Cardiac fibroblast (primary cell): ENCODE results near the gene PHLDA3.

Experiments
- DNase-seq, 2 donors: peaks; one replicate each; pipeline versions ENCODE4 v3.0.0 to v3.0.0-alpha.2; 2010; ENCODE audit warnings: low read depth in 2 of 2
- H3K4me3 ChIP-seq, 2 donors: replicated peaks in 1 of 2; 1 replicate in 1 of 2; 2 replicates in 1 of 2; pipeline ENCODE4 v1.5.1; 2011; ENCODE audit warnings: low read depth in 2 of 2, low read length in 2 of 2, mild to moderate bottlenecking in 2 of 2, moderate library complexity in 1 of 2
- TF ChIP-seq, protein P1 (sequence below): IDR thresholded peaks from one replicate; pipeline ENCODE4 v1.5.1; 2011; ENCODE audit warnings: low read depth, mild to moderate bottlenecking, low read length, inconsistent platforms

PHLDA3 gene

DNA sequence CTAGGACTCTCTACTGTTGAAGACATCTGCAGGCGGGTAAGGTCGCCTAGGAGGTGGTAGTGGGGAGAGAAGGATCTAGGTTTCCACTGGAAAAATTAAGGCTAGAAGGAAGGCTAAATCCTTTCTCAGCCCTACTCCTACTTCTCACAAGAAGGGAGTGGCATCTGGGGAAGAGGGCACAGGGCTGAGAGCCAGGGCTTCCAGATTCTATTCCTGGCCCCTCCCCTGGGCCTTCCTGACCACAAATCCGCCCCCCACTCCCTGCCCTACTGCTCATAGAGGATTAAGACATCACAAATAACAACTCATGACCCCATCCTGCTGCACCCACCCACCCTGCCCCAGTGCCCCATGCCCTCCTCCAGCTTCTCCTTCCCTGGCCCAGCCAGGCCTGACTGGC is 2.5 kb downstream of the PHLDA3 start:
- peak overlapping the region; percentile 86 to 94 for H3K4me3 ChIP-seq
- peak in 1 of 2 donors; percentile 79 for DNase-seq
- TF ChIP-seq, protein P1, sequence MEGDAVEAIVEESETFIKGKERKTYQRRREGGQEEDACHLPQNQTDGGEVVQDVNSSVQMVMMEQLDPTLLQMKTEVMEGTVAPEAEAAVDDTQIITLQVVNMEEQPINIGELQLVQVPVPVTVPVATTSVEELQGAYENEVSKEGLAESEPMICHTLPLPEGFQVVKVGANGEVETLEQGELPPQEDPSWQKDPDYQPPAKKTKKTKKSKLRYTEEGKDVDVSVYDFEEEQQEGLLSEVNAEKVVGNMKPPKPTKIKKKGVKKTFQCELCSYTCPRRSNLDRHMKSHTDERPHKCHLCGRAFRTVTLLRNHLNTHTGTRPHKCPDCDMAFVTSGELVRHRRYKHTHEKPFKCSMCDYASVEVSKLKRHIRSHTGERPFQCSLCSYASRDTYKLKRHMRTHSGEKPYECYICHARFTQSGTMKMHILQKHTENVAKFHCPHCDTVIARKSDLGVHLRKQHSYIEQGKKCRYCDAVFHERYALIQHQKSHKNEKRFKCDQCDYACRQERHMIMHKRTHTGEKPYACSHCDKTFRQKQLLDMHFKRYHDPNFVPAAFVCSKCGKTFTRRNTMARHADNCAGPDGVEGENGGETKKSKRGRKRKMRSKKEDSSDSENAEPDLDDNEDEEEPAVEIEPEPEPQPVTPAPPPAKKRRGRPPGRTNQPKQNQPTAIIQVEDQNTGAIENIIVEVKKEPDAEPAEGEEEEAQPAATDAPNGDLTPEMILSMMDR, result no peak

DNA sequence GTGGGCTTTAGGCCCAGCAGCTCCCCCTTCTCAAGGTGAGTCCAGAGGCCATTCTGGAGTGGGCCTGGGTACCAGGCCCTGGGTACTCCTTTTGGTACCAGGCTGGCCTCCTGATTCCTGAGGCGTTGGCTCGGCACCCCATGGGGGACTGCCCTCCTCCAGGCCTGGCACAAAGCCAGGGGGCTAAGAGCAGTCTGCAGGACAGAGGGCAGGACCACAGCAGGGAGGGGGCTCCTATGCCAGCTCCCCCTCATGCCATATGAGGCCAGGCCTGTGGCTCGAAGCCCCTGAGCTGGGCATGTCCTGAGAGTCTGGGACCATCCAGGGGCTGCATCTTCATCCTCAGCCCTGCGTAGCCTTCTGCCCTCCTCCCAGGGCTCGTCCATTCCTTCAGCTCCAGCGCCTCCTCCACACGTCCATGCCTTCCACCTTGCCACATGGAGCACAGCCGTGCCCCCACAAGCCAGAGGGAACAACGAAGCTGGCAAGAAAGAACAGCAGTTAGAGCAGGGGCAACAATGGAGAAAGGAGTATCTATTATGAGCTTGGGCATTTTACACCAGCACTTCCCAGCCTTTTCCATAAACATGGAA is 3.2 kb downstream of the PHLDA3 start:
- TF ChIP-seq, protein P1, result no peak
- no peak for DNase-seq
- H3K4me3 ChIP-seq, result peak overlapping the region; percentile 86 to 94

DNA sequence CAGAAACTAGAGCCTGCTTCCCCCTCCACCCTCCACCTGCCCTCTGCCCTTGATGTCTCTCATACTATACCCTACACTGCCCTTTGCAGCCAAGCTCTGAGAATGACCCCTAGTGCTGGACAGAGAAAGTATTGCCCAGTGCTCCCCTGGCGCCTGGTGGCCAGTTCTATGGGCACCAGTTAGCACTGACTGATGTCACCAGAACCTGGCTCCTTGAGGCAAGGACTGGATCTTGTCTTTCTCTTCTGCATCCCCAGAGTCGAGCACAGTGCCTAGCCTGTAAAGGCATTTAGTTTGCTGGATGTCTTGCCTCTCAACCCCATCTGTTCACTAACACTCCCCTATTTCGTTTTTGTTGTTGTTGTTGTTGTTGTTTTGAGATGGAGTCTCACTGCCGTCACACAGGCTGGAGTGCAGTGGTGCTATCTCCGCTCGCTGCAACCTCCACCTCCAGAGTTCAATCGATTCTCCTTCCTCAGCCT is 5.9 kb downstream of the PHLDA3 start:
- DNase-seq, result peak; percentile 32 to 40
- H3K4me3 ChIP-seq, result no peak overlapping the region
- TF ChIP-seq, protein P1, result peak; percentile 42

DNA sequence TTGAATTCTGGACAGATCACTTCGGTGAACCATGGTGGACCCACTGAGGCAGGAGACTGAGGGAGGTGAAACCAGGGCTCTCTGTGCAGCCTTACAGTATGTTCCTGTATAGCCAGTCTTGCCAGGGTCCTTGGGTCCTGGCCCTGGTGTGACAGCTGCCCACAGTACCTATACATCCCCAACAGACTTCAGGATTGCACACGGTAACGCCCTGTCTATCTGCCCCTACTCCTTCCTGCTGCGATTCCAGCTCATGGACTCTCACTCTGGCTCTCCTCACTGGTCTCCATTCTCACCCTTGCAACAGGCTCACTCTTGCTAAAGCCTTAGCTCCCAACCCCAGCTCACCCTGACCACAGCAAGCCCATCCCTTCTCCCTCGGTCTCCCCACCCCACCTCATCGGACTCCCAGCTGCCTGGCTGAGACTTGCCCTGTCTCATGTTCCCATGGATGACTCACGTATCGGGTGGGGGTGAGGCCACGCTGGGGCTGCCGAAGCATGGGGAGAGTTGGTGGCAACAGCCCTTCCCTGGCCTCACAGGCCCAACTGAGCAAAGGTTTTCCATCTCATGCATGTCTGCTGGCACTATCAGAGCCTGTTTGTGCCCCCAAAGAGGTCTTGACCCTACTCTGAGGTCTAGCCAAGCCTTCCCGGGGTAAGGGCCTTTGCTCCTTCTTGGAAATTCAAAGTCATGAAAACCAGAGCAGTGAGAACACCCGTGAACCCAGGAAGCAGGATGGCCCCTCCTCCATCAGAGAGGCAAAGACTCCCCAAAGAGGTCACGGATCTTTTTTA is 7.1 kb downstream of the PHLDA3 start:
- peak; percentile 97 to 99 for DNase-seq
- H3K4me3 ChIP-seq, result peak overlapping the region in 1 of 2 donors; percentile 11
- TF ChIP-seq, protein P1, result no peak

DNA sequence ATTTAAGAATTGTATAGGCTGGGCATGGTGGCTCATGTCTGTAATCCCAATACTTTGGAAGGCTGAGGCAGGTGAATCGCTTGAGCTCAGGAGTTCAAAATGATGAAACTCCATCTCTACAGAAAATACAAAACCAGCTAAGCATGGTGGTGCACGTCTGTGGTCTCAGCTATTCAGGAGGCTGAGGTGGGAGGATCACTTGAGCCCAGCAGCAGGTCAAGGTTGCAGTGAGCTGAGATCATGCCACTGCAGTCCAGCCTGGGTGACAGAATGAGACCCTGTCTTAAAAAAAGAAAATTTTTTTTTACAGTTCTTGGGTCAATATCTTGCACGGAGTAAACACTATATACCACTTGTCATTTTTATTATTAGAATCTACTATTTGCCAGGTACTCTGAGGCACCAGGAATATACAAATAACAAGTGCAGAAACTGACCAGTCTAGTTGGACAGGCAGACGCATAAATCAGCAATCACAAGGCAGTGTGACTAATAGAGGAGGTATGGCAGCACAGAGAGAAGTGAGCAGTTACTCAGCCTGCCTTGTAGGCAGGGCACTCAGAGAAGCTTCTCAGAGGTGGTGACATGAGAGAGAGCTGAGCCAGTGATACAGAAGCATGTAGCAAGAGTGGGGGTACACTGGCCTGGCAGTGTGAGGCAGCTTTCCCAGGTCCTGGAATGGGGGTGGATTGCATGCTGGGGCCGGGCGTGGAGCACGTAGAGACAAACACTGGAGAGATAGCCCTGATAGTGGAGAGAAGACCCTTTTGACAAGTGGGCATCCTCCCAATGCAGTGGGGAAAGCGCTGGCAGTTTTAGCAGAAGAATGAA is 8.0 kb downstream of the PHLDA3 start:
- DNase-seq, result peak; percentile 96 to 98
- peak overlapping the region in 1 of 2 donors; percentile 11 for H3K4me3 ChIP-seq
- TF ChIP-seq, protein P1, result no peak

DNA sequence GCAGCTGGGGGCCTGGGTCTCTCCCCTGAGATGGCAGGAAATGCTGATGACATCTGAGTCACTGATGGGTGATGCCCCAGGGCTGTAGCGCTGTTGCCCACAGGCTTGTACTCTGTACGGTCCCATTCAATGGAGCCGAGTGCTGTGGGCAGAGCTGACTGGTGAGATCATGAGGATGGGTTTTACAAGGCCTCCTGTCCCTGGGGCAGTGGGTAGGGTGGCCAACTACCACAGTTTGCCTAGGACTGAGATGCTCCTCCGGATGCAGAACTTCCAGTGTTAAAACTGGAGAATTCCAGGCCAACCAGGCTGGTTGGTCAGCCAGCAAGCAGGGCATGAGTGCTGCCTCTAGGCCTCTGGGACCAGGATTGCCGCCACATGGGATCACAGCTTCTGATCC is 9.2 kb downstream of the PHLDA3 start:
- H3K4me3 ChIP-seq, result no peak overlapping the region
- DNase-seq, result no peak
- TF ChIP-seq, protein P1, result no peak
